Measurements from ENCODE around the gene ADI1.
"Not testable (repeated sequence)": the region's sequence is repeated elsewhere in the genome, so short reads cannot be mapped to it uniquely, and the experiment has no call there.

Gene ADI1

DNA sequence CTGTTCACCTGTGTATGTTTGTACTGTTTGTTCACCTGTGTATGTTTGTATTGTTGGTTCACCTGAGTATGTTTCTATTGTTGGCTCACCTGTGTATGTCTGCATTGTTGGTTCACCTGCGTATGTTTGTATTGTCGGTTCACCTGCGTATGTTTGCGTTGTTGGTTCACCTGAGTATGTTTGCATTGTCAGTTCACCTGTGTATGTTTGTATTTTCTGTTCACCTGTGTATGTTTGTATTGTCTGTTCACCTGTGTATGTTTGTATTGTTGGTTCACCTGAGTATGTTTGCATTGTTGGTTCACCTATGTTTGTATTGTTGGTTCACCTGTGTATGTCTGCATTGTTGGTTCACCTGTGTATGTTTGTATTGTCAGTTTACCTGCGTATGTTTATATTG is 14.6 kb downstream of the ADI1 start:
- TF ChIP-seq, protein P1, sequence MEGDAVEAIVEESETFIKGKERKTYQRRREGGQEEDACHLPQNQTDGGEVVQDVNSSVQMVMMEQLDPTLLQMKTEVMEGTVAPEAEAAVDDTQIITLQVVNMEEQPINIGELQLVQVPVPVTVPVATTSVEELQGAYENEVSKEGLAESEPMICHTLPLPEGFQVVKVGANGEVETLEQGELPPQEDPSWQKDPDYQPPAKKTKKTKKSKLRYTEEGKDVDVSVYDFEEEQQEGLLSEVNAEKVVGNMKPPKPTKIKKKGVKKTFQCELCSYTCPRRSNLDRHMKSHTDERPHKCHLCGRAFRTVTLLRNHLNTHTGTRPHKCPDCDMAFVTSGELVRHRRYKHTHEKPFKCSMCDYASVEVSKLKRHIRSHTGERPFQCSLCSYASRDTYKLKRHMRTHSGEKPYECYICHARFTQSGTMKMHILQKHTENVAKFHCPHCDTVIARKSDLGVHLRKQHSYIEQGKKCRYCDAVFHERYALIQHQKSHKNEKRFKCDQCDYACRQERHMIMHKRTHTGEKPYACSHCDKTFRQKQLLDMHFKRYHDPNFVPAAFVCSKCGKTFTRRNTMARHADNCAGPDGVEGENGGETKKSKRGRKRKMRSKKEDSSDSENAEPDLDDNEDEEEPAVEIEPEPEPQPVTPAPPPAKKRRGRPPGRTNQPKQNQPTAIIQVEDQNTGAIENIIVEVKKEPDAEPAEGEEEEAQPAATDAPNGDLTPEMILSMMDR (IDR thresholded peaks at IDR 0.05): no peak
- H3K27ac ChIP-seq: no peak overlapping the region
- DNase-seq (ENCODE audit: low spot score): no peak
- H3K4me3 ChIP-seq: no peak overlapping the region

DNA sequence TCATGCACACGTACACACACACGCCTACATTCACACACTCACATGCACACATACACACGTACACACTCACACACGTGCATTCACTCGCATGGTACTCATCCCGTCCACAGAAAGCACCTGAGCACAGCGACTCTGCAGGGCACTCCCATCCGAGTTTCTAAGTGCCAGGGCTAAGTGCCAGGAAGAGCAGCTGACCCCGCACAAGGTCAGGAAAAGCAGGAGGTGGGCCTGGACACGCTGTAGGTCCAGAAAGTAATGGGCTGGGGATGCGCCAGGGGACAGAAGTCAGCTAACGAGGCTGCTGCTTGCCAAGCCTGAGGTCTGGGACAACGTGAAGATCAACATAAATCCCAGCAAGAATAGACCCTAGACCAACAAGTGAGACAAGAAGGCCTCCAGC is 15.8 kb downstream of the ADI1 start:
- no peak overlapping the region for H3K27ac ChIP-seq
- TF ChIP-seq, protein P1 (IDR thresholded peaks at IDR 0.05): no peak
- H3K4me3 ChIP-seq: no peak overlapping the region
- peak; percentile 36 for DNase-seq (ENCODE audit: low spot score)

DNA sequence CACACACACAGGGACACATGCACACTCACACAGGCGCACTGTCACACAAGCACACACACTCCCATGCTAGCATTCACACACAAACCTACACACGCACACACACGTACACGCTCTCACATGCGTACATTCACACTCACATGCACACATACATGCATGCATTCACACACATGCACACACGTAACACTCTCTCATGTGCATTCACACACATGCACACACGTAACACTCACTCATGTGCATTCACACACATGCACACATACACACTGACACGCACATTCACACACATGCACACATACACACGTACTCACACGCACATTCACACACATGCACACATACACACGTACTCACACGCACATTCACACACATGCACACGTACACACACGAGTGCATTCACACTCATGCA is 16.3 kb downstream of the ADI1 start:
- TF ChIP-seq, protein P1 (IDR thresholded peaks at IDR 0.05): no peak
- H3K4me3 ChIP-seq: no peak overlapping the region
- peak; percentile 21 for DNase-seq (ENCODE audit: low spot score)

DNA sequence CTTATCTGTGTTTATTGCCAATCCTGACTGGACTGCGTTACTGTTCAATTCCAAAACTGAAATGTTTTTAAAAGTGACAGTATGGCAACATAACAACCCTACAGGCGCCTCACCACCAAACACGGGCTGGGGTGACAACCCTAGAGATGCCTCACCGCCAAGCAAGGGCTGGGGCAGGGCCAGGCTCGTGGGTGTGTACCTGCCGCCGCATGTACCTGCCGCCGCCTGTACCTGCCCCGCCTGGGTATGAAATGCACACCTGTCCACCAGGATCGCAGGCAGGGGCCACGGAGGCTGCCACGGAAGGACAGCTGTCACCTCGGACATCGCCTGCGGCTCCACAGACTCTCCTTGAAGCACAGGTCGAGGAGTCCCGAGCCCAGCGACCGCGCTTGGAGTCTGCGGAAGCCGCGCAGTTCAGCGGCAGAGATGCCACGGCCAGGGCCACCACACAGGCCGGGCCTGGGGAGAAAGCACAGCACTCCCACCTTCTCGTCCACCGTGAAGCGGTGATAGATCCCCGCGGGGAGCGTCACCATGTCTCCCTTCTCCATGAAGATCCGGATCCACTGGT is 18.9 kb downstream of the ADI1 start:
- TF ChIP-seq, protein P1 (IDR thresholded peaks at IDR 0.05): no peak
- H3K4me3 ChIP-seq: no peak overlapping the region
- no peak overlapping the region for H3K27ac ChIP-seq
- DNase-seq (ENCODE audit: low spot score): no peak

More for the DNA sequence above, 16.3 kb downstream of the ADI1 start:
- H3K27ac ChIP-seq: no peak overlapping the region

DNA sequence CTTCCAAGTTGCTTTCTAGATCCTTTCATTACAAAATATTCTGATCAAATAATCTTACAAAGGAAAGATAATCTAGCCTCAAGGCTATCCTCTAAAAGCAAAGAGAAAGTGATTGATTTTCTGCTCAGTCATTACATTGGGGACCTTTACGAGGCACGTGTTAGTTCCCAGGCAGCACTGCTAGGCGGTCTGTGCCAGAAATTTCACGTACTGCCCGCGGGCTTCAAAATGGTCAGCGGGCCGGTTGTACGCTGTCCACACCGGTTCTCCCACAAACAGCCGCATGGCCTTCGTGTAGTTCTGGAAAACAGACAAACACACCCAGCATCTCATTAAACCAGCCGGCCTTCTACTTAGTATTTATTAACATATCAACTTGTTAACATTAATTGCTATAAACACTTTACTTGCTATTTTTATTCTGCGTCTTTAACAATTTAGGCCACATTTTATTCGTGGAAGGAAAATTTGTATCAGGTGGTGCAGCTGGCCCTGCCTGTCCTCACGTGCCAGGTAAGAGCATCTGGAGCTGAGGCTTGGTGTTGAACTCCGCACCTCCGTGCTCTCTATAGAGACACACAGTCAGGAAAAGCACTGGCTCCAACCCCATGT is 20.4 kb downstream of the ADI1 start:
- no peak overlapping the region for H3K4me3 ChIP-seq
- no peak for DNase-seq (ENCODE audit: low spot score)
- no peak overlapping the region for H3K27ac ChIP-seq
- TF ChIP-seq, protein P1 (IDR thresholded peaks at IDR 0.05): no peak

DNA sequence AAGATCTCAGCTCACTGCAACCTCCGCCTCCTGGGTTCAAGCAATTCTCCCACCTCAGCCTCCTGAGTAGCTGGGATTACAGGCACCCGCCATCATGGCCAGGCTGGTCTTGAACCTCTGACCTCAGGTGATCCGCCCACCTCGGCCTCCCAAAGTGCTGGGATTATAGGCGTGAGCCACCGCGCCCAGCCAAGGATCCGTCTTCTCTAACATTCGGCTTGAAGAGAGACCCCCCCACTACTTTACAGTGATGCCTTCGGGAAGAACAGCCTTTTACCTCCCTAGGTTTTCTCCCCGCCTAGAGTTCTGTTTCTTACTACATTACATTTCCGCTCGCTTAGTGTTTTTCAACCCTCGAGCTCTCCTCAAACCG is 22.6 kb downstream of the ADI1 start:
- DNase-seq (ENCODE audit: low spot score): peak; percentile 24
- not testable (repeated sequence) for H3K27ac ChIP-seq, H3K4me3 ChIP-seq

DNA sequence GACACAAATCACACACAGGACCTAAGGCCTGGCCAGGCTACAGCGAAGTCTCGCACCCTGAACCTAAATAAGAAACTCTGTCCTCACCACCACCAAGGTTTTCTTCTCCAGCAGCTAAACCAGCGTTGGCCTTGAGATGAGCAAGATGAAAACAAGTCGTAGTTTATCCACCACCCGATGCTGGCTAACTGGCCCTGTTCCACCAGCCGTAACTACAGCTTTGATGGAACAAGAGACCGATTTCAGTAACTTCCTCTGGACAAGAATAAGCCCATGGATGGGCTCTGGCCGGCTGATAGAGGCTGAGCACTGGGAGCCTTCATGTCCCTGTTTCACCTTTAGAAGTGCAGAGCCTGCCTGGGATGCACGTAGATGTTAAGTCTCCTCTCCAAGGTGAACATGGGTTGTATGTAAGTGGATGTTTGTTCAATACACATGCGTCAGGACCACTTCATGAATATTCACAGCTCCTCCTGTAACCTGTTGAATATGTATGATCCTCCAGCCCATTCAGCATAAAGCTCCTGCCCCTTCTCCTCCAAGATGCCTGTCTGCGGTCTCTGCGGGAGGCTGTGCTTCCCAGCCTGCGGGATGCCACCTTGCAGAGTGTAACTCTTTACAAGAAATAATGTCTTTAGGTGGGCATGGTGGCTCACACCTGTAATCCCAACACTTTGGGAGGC is 24.2 kb downstream of the ADI1 start:
- TF ChIP-seq, protein P1 (IDR thresholded peaks at IDR 0.05): no peak
- Histone ChIP-seq H3K27ac (no peak overlapping the region), H3K4me3 (no peak overlapping the region)
- peak; percentile 55 for DNase-seq (ENCODE audit: low spot score)

All from coronary artery (tissue), 2 donors.